Nephron (organoid): Measurements from ENCODE around the gene FNDC3B.

ENCODE experiments used
- H3K27ac Mint-ChIP-seq, 3 experiments: 2 replicates each; pipeline ENCODE4 v1.8.0; 2020; ENCODE audit warnings: mixed read lengths in 3 of 3, mild to moderate bottlenecking in 2 of 3, moderate library complexity in 1 of 3
- H3K27me3 Mint-ChIP-seq: 2 replicates; pipeline ENCODE4 v1.8.0; 2021; ENCODE audit warnings: low read depth, mild to moderate bottlenecking, moderate library complexity, mixed read lengths
- H3K36me3 Mint-ChIP-seq: 2 replicates; pipeline ENCODE4 v1.8.0; 2020; ENCODE audit warnings: low read depth, mixed read lengths
- H3K4me1 Mint-ChIP-seq: 2 replicates; pipeline ENCODE4 v1.8.0; 2020; ENCODE audit warnings: mixed read lengths
- H3K4me3 Mint-ChIP-seq, 3 experiments: 2 replicates each; pipeline ENCODE4 v1.8.0; 2020; ENCODE audit warnings: mild to moderate bottlenecking in 3 of 3, mixed read lengths in 3 of 3, moderate library complexity in 2 of 3
- H3K9me3 Mint-ChIP-seq: 2 replicates; pipeline ENCODE4 v1.8.0; 2020; ENCODE audit warnings: mixed read lengths
- TF ChIP-seq, protein P1 (sequence below), 3 experiments: fragments of 200-600 bp; sonication (generic); IDR thresholded peaks; one replicate each; pipeline ENCODE4 v1.5.0; 2021; ENCODE audit warnings: antibody characterized with exemption in 3 of 3; ENCODE audit not compliant: unreplicated experiment in 3 of 3

The FNDC3B gene

DNA sequence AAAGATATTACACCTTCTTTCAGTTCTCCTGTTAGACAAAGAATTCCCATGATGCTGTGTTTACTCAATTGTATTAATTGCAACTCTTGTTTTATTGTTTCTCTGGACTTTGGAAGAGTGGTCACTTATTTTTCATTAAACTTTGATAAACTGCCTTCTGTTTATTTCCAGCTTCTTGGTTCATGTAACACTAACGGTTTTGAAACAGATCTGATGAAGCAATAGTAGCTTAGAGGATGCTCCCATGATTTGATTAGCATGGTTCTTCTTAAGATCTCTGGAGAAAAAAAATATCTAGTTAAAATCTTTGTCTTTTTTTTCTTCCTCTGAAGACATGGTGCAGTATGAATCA, 90.1 kb downstream of the FNDC3B start:
- no peaks in the 10 kb centered on the region for H3K27me3 Mint-ChIP-seq
- H3K4me3 Mint-ChIP-seq, result no peak overlapping the region
- TF ChIP-seq, protein P1, sequence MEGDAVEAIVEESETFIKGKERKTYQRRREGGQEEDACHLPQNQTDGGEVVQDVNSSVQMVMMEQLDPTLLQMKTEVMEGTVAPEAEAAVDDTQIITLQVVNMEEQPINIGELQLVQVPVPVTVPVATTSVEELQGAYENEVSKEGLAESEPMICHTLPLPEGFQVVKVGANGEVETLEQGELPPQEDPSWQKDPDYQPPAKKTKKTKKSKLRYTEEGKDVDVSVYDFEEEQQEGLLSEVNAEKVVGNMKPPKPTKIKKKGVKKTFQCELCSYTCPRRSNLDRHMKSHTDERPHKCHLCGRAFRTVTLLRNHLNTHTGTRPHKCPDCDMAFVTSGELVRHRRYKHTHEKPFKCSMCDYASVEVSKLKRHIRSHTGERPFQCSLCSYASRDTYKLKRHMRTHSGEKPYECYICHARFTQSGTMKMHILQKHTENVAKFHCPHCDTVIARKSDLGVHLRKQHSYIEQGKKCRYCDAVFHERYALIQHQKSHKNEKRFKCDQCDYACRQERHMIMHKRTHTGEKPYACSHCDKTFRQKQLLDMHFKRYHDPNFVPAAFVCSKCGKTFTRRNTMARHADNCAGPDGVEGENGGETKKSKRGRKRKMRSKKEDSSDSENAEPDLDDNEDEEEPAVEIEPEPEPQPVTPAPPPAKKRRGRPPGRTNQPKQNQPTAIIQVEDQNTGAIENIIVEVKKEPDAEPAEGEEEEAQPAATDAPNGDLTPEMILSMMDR (IDR thresholded peaks at IDR 0.05; ENCODE audit: unreplicated experiment in 3 of 3), result no peak
- H3K9me3 Mint-ChIP-seq, result no peaks in the 10 kb centered on the region
- peaks cover 62% of the 10 kb centered on the region for H3K4me1 Mint-ChIP-seq
- peak overlapping the region; percentile 35 to 78 (median 60) for H3K27ac Mint-ChIP-seq
- H3K36me3 Mint-ChIP-seq, result peaks cover 43% of the 10 kb centered on the region

DNA sequence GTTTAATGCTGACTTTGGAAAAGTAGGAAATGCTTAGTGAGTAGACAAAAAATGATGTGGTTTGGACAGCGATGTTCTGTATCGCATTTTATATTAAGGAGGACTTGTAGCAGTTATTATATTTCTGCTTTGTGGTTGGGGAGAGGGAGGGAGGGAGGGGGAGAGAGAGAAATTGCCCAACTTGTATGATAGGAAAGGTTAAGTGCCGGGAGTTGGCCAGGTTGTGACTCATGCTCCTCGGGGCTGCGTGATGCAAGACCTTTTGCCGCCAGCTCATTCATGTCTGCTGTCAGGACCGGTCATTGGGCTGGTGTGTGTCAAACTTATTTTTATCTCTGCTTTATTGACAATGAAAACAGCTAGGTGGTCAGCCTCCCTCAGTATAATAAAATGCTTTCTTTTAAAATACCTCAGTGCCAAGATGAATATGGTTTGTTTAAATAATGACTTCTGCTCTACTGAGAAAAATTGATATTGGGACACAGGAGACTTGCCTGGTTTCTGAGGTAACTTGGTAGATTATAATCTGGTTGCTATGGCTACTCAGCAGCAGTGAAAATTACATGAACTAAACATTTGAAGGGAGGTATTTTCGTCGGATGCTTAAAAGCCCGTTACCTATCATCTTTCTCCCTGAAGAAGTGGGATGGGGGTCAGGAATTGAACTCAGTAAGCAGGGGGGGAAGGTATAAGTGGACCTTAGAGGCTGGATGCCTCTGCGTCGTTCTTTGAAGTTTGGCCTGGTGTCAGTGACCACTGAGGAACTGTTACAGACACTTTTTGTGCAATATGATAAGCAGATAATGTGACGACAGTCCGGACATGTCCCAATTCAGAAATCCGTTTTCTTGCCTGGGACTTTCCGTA, 90.7 kb downstream of the FNDC3B start:
- Mint-ChIP-seq H3K4me3 (no peak overlapping the region), H3K4me1 (peaks cover 55% of the 10 kb centered on the region), H3K9me3 (no peaks in the 10 kb centered on the region), H3K36me3 (peaks cover 39% of the 10 kb centered on the region), H3K27ac (peak overlapping the region; percentile 36 to 78 (median 60)), H3K27me3 (no peaks in the 10 kb centered on the region)
- TF ChIP-seq, protein P1 (IDR thresholded peaks at IDR 0.05; ENCODE audit: unreplicated experiment in 3 of 3), result no peak

DNA sequence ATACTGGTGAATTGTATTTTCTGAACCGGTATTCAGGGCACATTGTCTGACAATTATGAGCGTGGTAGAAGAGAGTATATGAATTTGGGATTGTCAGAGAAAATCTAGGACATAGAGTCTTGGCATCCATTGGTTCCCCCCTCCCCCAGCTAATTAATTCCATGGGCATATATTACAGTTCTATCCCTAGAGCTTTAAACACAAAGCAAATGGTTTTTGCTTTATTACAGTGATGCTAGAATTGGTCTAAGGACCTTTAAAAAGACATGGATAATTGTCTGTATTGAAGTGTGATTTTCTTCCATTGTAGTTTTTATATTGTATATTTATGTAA, 91.3 kb downstream of the FNDC3B start:
- peaks cover 49% of the 10 kb centered on the region for H3K4me1 Mint-ChIP-seq
- H3K27me3 Mint-ChIP-seq, result no peaks in the 10 kb centered on the region
- TF ChIP-seq, protein P1 (IDR thresholded peaks at IDR 0.05; ENCODE audit: unreplicated experiment in 3 of 3), result no peak
- peak overlapping the region; percentile 36 to 78 (median 60) for H3K27ac Mint-ChIP-seq
- no peak overlapping the region for H3K4me3 Mint-ChIP-seq
- peaks cover 40% of the 10 kb centered on the region for H3K36me3 Mint-ChIP-seq
- no peaks in the 10 kb centered on the region for H3K9me3 Mint-ChIP-seq

DNA sequence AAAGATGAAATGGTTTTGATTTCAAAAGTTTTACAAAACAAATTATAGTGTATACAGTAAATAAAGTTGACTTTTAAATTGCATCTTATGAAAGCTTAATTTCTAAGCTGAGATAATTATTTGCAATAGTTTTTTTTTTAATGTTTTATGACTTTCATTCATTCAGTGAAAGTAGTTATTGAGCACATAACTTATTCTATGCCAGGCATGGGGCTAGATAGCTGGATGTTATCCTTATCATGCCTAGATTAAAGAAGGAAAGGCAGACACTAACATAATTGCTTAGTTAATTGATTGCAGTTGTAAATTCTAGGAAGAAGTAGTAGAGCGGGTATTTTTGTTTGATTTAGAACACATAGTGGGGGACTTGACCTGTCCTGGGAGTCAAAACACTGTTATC, 92.4 kb downstream of the FNDC3B start:
- peaks cover 46% of the 10 kb centered on the region for H3K4me1 Mint-ChIP-seq
- H3K27ac Mint-ChIP-seq, result no peak overlapping the region
- no peaks in the 10 kb centered on the region for H3K9me3 Mint-ChIP-seq
- no peaks in the 10 kb centered on the region for H3K27me3 Mint-ChIP-seq
- H3K36me3 Mint-ChIP-seq, result peaks cover 44% of the 10 kb centered on the region
- TF ChIP-seq, protein P1 (IDR thresholded peaks at IDR 0.05; ENCODE audit: unreplicated experiment in 3 of 3), result no peak
- no peak overlapping the region for H3K4me3 Mint-ChIP-seq

DNA sequence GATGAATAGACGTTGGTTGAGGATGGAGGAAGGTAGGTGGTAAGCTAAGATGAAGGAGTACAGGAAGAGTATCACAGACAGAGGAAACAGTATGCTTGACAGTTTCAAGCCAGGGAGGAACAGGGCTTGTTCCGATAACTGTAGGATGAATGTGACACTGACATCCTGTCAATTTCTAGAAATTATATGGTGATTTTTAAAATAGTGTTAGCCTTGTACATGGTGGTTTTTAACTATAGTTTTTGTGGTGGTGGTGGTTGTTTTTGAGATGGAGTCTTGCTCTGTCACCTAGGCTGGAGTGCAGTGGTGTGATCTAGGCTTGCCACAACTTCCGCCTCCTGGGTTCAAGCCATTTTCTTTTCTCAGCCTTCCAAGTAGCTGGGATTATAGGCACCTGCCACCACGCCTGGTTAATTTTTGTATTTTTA, 92.8 kb downstream of the FNDC3B start:
- Mint-ChIP-seq H3K4me1 (peaks cover 41% of the 10 kb centered on the region), H3K36me3 (peaks cover 40% of the 10 kb centered on the region), H3K9me3 (no peaks in the 10 kb centered on the region), H3K4me3 (no peak overlapping the region), H3K27me3 (no peaks in the 10 kb centered on the region), H3K27ac (no peak overlapping the region)
- TF ChIP-seq, protein P1 (IDR thresholded peaks at IDR 0.05; ENCODE audit: unreplicated experiment in 3 of 3), result no peak
